ENCODE data around the gene POU2F1.

POU2F1 gene

DNA sequence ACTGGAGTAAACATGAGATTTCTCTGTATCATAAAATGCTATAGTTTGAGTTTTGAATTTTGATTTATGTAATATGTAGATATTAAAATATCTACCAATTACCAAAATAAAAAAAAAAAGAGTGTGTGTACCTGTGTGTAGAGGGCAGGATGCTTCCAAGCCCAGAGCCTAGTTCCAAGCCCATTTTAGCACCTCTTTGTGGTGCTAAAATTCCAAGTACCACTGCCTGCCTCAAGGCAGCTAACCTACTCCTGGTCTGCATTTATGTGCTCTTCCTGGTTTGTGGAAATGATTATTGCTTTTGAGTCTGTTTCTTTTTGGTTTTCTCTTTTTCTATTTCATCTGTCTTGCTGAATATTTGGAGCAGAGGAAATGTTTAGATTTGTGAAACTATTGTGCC lies 8.7 kb upstream of the POU2F1 start:
- no peak for TF ChIP-seq CTCF (IDR thresholded peaks at IDR 0.05; ENCODE audit: low read depth, low read length)

GRCh38 chr1:167216809-167217208 lies 3.9 kb upstream of the POU2F1 start:
- no peak overlapping the region for H3K4me3 ChIP-seq (ENCODE audit: low read depth, low read length)
- no peak for TF ChIP-seq CTCF (IDR thresholded peaks at IDR 0.05; ENCODE audit: low read depth, low read length)

More for the DNA sequence above, 8.7 kb upstream of the POU2F1 start:
- H3K4me3 ChIP-seq (ENCODE audit: low read depth, low read length), result no peak overlapping the region

DNA sequence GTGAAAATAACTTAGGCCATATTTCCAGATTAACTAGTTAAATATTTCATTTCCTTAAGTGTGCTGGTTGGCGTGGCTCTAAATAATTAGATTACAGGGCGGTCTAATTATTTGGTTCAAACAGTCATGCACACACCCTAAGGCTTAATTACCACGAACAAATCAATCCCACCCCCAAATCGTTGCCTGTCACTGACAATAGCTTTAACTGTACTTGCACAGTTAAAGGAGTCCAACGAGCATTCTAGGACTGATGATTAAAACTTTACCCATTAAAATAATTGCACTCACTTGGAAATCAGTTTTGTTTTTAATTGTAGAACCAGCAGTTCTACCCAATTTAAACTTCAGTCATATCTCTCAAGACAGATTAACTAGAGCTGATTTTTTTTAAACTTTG lies 1.5 kb upstream of the POU2F1 start:
- no peak for TF ChIP-seq CTCF (IDR thresholded peaks at IDR 0.05; ENCODE audit: low read depth, low read length)
- peak overlapping the region; percentile 94 for H3K4me3 ChIP-seq (ENCODE audit: low read depth, low read length)

GRCh38 chr1:167219646-167220536 lies 795 bp upstream of the POU2F1 start:
- TF ChIP-seq CTCF (IDR thresholded peaks at IDR 0.05; ENCODE audit: low read depth, low read length), result no peak
- H3K4me3 ChIP-seq (ENCODE audit: low read depth, low read length), result peak overlapping the region; percentile 94

DNA sequence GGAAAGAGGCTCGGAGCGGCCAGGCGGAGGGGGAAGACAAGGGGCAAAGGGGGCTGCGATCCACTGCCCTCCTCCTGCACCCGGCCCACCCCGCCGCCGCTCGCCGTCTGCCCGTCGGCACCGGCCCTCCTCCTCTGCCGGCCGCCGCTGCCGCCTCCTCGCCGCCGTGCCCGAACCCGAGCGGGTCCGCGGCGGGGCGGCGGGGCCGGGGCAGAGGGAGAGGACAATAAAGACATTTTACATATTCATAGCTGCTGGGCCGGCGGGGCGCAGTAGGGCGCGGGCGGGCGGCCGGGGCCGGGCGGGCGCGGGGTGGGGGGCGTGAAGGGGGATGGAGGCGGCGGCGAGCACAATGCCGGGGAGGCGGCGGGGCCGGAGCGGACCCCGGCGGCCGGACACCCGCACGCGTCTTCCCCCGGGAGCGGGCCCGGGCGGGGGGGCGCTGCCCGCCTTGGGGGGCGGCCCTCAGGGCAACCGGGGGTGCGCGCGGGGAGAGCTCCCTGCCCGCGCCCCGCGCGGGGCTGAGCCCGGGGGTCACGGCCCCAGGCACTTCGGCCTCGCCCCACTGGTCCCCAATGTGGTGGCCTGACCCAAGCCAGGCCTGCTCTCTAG lies 546 bp downstream of the POU2F1 start:
- H3K4me3 ChIP-seq (ENCODE audit: low read depth, low read length), result peak overlapping the region; percentile 81
- no peak for TF ChIP-seq CTCF (IDR thresholded peaks at IDR 0.05; ENCODE audit: low read depth, low read length)

- no peak for TF ChIP-seq CTCF (IDR thresholded peaks at IDR 0.05; ENCODE audit: low read depth, low read length)
- peak overlapping the region; percentile 81 for H3K4me3 ChIP-seq (ENCODE audit: low read depth, low read length)
Observed at GRCh38 chr1:167221738-167222610, 1.3 kb downstream of the POU2F1 start.
